Neural progenitor cell (in vitro differentiated cells): ENCODE results near the gene SPATA19. TPM values are rescaled to one million over a fixed set of nuclear protein-coding genes. Genes with fewer than 3 reads are reported as not detected.

ENCODE experiments used
- DNase-seq: peaks from one replicate; pipeline ENCODE4 v3.0.0-alpha.2; 2016; ENCODE audit warnings: low spot score
- H2AFZ ChIP-seq: fragments of 200-600 bp; sonication (generic); replicated peaks from 2 replicates; pipeline ENCODE4 v1.6.1; 2016; ENCODE audit warnings: antibody characterized with exemption
- H3F3A ChIP-seq: fragments of 200-600 bp; sonication (generic); 2 replicates; pipeline ENCODE4 v1.6.1; 2016; ENCODE audit warnings: antibody characterized with exemption, low read depth
- H3K27ac ChIP-seq: fragments of 200-600 bp; sonication (generic); 2 replicates; pipeline ENCODE4 v1.5.1; 2016; ENCODE audit warnings: mild to moderate bottlenecking
- H3K27me3 ChIP-seq: fragments of 200-600 bp; sonication (generic); 2 replicates; pipeline ENCODE4 v1.6.1; 2016; ENCODE audit warnings: mild to moderate bottlenecking, moderate library complexity
- H3K36me3 ChIP-seq: fragments of 200-600 bp; sonication (generic); 2 replicates; pipeline ENCODE4 v1.5.1; 2016
- H3K4me1 ChIP-seq: fragments of 200-600 bp; sonication (generic); 2 replicates; pipeline ENCODE4 v1.6.1; 2016; ENCODE audit warnings: mixed run types
- H3K4me2 ChIP-seq: fragments of 200-600 bp; sonication (generic); 2 replicates; pipeline ENCODE4 v1.6.1; 2016
- H3K4me3 ChIP-seq: fragments of 200-600 bp; sonication (generic); 2 replicates; pipeline ENCODE4 v1.5.1; 2016
- H3K79me2 ChIP-seq: fragments of 200-600 bp; sonication (generic); 2 replicates; pipeline ENCODE4 v1.6.1; 2016; ENCODE audit warnings: low read depth
- H3K9ac ChIP-seq: fragments of 200-600 bp; sonication (generic); 2 replicates; pipeline ENCODE4 v1.6.1; 2016
- H3K9me3 ChIP-seq: fragments of 200-600 bp; sonication (generic); 2 replicates; pipeline ENCODE4 v1.5.1; 2016; ENCODE audit warnings: low read depth
- H4K20me1 ChIP-seq: fragments of 200-600 bp; sonication (generic); 2 replicates; pipeline ENCODE4 v1.6.1; 2016; ENCODE audit warnings: low read depth
- H3K27ac Mint-ChIP-seq: 3 replicates; pipeline ENCODE4 v1.8.0; 2021; ENCODE audit warnings: mixed read lengths
- H3K27me3 Mint-ChIP-seq: 2 replicates; pipeline ENCODE4 v1.8.0; 2022; ENCODE audit warnings: low read depth, mild to moderate bottlenecking, inconsistent platforms, moderate library complexity, mixed read lengths; ENCODE audit not compliant: insufficient read depth
- H3K36me3 Mint-ChIP-seq: 3 replicates; pipeline ENCODE4 v1.8.0; 2021; ENCODE audit warnings: mixed read lengths
- H3K4me1 Mint-ChIP-seq: 3 replicates; pipeline ENCODE4 v1.8.0; 2021; ENCODE audit warnings: mixed read lengths
- H3K4me3 Mint-ChIP-seq: 3 replicates; pipeline ENCODE4 v1.8.0; 2021; ENCODE audit warnings: mild to moderate bottlenecking, moderate library complexity, mixed read lengths
- H3K9me3 Mint-ChIP-seq: 3 replicates; pipeline ENCODE4 v1.8.0; 2020; ENCODE audit warnings: mixed read lengths
- EZH2 ChIP-seq: fragments of 200-600 bp; sonication (generic); IDR thresholded peaks from 2 replicates; pipeline ENCODE4 v1.6.1; 2017; ENCODE audit warnings: antibody characterized with exemption, mild to moderate bottlenecking, moderate library complexity
- EZH2phosphoT487 ChIP-seq: fragments of 200-600 bp; sonication (generic); IDR thresholded peaks from 2 replicates; pipeline ENCODE4 v1.6.1; 2017; ENCODE audit warnings: antibody characterized with exemption
- total RNA-seq: library from RNA; depleted of rRNA; stranded (reverse); fragments of >200 nt; gene quantifications from 2 replicates; pipeline ENCODE4 v1.2.3, GENCODE V29; 2015; ENCODE audit warnings: low replicate concordance
- TF ChIP-seq, protein P1 (sequence below): fragments of 200-600 bp; sonication (generic); IDR thresholded peaks from 2 replicates; pipeline ENCODE4 v1.5.1; 2017; ENCODE audit warnings: antibody characterized with exemption, mild to moderate bottlenecking

Gene SPATA19
- total RNA-seq, 1 donor from 2014 or later, result not detected

DNA sequence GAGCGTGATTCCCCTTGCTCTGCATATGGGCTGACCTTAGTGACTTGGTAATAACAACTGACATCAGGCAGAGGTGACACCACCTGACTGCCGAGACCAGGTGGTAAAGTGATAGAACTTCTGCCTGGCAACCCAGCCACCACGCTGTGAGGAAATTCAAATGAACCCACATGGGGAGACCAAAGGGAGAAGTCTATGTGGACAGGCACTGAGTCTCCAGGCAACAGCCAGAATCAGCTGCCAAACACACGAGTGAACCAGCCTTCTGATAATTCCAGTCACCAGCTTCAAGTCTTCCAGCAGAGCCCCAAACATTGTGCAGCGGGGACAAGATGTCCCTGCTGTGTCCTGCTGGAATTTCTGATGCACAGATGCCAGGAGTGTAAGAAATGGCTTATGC lies 29.7 kb downstream of the SPATA19 start:
- H3K36me3 ChIP-seq, result no peaks in the 10 kb centered on the region
- H3K79me2 ChIP-seq, result no peaks in the 10 kb centered on the region
- H3F3A ChIP-seq, result no peaks in the 10 kb centered on the region
- TF ChIP-seq, protein P1, sequence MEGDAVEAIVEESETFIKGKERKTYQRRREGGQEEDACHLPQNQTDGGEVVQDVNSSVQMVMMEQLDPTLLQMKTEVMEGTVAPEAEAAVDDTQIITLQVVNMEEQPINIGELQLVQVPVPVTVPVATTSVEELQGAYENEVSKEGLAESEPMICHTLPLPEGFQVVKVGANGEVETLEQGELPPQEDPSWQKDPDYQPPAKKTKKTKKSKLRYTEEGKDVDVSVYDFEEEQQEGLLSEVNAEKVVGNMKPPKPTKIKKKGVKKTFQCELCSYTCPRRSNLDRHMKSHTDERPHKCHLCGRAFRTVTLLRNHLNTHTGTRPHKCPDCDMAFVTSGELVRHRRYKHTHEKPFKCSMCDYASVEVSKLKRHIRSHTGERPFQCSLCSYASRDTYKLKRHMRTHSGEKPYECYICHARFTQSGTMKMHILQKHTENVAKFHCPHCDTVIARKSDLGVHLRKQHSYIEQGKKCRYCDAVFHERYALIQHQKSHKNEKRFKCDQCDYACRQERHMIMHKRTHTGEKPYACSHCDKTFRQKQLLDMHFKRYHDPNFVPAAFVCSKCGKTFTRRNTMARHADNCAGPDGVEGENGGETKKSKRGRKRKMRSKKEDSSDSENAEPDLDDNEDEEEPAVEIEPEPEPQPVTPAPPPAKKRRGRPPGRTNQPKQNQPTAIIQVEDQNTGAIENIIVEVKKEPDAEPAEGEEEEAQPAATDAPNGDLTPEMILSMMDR, result no peak
- TF ChIP-seq EZH2phosphoT487, result no peak
- no peak for TF ChIP-seq EZH2
- Mint-ChIP-seq H3K9me3 (peaks cover 3% of the 10 kb centered on the region), H3K27me3 (peaks cover 10% of the 10 kb centered on the region), H3K4me3 (no peak overlapping the region), H3K4me1 (peaks cover 29% of the 10 kb centered on the region), H3K36me3 (no peaks in the 10 kb centered on the region), H3K27ac (no peak overlapping the region)
- no peak overlapping the region for H2AFZ ChIP-seq
- no peaks in the 10 kb centered on the region for H3K27me3 ChIP-seq
- no peak for DNase-seq
- no peak overlapping the region for H3K4me2 ChIP-seq
- no peak overlapping the region for H3K27ac ChIP-seq
- peaks cover 20% of the 10 kb centered on the region for H3K4me1 ChIP-seq
- H3K9ac ChIP-seq, result no peak overlapping the region
- H3K9me3 ChIP-seq, result no peaks in the 10 kb centered on the region
- no peaks in the 10 kb centered on the region for H4K20me1 ChIP-seq
- no peak overlapping the region for H3K4me3 ChIP-seq

DNA sequence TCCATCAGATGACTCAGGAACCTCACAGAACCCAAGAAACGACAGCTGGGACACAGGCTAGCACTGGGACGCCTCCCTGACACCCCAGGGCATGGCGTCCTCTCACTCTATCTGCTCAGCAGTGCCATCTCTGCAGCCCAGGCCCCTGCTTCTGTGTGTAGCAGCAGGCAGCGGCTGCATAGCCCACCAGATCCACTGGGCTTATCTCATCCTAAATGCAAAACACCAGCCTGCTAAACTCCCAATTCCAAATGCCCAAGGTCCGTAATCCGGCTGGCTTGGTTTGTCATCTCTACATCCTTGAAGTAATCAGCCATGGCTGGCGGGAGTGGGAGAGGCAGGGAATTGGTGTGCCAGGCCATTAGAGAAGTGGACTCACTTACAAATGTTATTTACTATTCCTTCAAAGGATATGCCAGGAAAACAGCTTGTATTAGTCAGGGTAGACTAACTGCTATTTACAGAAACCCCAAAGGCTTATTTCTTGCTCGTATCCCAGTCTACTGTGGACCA lies 30.7 kb downstream of the SPATA19 start:
- no peak overlapping the region for H3K9ac ChIP-seq
- H3K4me2 ChIP-seq, result no peak overlapping the region
- no peaks in the 10 kb centered on the region for H4K20me1 ChIP-seq
- H3F3A ChIP-seq, result peaks cover 8% of the 10 kb centered on the region
- H3K79me2 ChIP-seq, result no peaks in the 10 kb centered on the region
- peaks cover 2% of the 10 kb centered on the region for H3K9me3 Mint-ChIP-seq
- TF ChIP-seq, protein P1, result no peak
- TF ChIP-seq EZH2phosphoT487 (no peak), EZH2 (no peak)
- H3K27ac ChIP-seq, result no peak overlapping the region
- peaks cover 22% of the 10 kb centered on the region for H3K4me1 Mint-ChIP-seq
- no peaks in the 10 kb centered on the region for H3K9me3 ChIP-seq
- no peak overlapping the region for H3K27ac Mint-ChIP-seq
- no peak overlapping the region for H2AFZ ChIP-seq
- H3K36me3 Mint-ChIP-seq, result no peaks in the 10 kb centered on the region
- H3K4me1 ChIP-seq, result peaks cover 30% of the 10 kb centered on the region
- no peak overlapping the region for H3K4me3 Mint-ChIP-seq
- H3K27me3 ChIP-seq, result no peaks in the 10 kb centered on the region
- DNase-seq, result no peak
- H3K36me3 ChIP-seq, result no peaks in the 10 kb centered on the region
- H3K27me3 Mint-ChIP-seq, result peaks cover 10% of the 10 kb centered on the region
- H3K4me3 ChIP-seq, result no peak overlapping the region

DNA sequence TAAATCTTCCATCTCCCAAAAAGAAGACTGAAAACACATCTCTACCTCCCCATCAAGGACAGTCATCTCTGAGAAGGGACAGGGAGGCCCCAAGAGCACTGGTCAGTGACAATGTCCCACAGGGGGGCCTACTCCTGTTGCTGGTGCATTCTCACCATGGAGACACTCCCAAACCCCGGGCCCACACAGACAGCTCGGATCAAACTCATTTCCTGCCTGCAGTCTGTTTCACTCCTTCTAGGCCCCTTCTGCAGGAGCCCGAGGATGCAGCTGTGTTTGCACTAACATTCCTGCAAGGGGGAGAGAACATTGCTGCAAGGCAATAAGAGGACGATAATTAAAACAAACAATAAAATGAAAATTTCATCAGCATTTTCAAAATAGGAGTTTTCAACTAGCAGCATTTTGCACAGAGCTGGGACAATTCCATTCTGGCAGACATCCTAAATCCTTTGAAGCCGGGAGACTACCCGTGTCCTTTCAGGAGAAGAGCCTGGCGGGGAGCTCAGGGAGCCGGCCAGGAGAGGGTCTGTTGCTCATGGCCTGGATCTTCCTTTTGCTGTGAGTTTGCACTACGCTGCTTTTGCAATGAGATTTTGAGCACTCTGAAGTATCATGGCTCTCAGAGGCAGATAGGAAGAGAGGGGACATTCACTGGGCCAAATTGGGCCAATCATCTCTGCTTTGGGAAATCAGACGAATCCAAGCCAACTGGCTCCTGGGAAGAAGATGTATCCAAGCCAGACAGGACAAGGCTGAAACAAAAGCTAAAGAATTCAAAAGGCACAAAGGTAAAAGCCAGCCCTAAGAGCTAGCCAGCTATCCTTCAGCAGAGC lies 33.2 kb downstream of the SPATA19 start:
- Histone ChIP-seq H3K27ac (no peak overlapping the region), H3K4me3 (no peak overlapping the region), H3K36me3 (no peaks in the 10 kb centered on the region), H4K20me1 (no peaks in the 10 kb centered on the region), H2AFZ (no peak overlapping the region), H3K4me2 (peak overlapping the region; percentile 16), H3K79me2 (no peaks in the 10 kb centered on the region), H3K9ac (no peak overlapping the region), H3K4me1 (peaks cover 33% of the 10 kb centered on the region), H3F3A (peaks cover 9% of the 10 kb centered on the region), H3K27me3 (peaks cover 11% of the 10 kb centered on the region), H3K9me3 (no peaks in the 10 kb centered on the region)
- TF ChIP-seq EZH2 (no peak), EZH2phosphoT487 (no peak)
- TF ChIP-seq, protein P1, result no peak
- no peak overlapping the region for H3K27ac Mint-ChIP-seq
- peaks cover 2% of the 10 kb centered on the region for H3K9me3 Mint-ChIP-seq
- DNase-seq, result no peak
- peaks cover 9% of the 10 kb centered on the region for H3K27me3 Mint-ChIP-seq
- H3K36me3 Mint-ChIP-seq, result no peaks in the 10 kb centered on the region
- H3K4me3 Mint-ChIP-seq, result no peak overlapping the region
- peaks cover 22% of the 10 kb centered on the region for H3K4me1 Mint-ChIP-seq
